NK-92 (cell line): ENCODE measurements around the gene SMG5.

ENCODE experiments used
- DNase-seq: peaks from one replicate; lab custom pipeline; 2025; ENCODE audit not compliant: unreplicated experiment; lab: John Stamatoyannopoulos, UW

The SMG5 gene

DNA sequence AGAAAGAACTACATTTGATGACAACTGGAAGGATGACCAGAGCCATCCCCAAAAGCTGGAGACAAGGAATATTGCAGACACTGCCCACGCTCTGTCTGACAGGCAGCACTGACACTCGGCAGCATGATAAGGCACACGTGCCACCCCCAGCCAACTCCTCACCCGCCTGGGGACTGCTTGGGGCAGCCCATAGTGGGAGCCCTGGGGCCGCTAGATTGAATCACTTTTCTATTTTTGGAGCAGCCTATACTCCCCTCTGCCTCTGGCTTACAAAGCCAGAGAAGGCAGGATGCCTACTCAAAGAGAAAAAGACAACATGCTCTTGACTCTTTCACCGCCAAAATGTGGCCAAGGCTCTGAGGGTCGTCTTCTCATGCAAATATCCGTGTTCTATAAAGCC, 1.3 kb downstream of the SMG5 start:
- DNase-seq: no peak

GRCh38 chr1:156279837-156280236, 2.8 kb downstream of the SMG5 start:
- no peak for DNase-seq

- no peak for DNase-seq
These were observed 5.7 kb downstream of the SMG5 start for GRCh38 chr1:156276966-156277381.

DNA sequence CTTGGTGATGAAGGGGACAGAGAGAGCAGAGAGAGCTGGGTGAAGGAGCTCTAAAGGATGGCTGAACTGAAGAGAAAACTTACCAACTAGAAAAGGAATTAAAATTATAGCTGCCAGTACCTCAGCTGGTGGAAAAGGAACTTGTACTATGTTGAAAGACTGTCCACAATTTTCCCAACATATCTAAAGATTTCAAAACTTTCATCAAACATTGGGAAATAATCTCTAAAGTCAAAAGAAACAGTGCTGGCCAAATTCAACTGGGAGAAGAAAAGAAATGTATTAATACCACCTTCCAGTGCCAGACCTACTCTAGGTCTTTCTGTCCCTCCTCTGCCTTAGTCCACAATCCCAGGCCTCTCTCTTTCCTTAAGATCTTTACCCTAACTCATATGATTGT, 6.1 kb downstream of the SMG5 start:
- no peak for DNase-seq

DNA sequence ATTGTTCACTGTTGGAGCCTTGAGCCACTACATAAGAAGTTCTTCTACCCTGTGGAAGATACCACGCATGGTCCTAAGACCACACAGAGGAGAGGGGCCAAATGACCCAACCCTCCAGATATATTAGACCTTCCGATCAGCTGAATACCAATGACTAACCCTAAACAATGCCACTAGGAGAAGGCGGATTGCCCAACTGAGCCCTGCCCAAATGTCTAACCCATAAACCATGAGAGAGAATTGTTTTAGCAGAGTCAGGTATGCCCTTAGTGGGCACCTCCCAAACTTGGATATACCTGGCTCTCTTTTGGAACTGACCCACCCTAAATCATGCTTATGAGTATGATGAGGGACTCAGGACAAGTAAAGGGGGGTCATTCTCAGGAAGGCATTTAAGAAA, 12.3 kb downstream of the SMG5 start:
- DNase-seq: no peak

- DNase-seq: no peak
These were observed 14.3 kb downstream of the SMG5 start for GRCh38 chr1:156268336-156268735.

DNA sequence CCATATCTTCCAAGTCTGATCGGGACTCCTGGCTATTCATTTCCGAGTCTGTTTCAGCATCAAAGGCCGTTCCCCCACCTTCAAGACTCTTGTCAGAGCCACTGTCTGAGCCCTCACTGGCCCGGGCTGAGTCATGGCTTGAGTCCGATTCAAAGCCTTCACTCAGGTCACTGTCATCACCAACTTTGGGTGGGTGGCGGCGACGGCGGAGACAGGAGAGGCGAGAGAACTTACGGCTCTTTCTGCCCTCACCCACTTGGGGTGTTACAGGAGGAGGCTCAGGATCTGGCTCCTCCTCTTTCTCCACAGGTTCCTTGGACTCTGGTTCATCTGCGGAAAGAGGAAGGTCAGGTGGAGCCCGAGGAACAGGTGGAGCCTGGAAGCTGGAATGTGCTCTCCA, 16.6 kb downstream of the SMG5 start:
- no peak for DNase-seq

- no peak for DNase-seq
These were observed 19.4 kb downstream of the SMG5 start for GRCh38 chr1:156263288-156263655.

- DNase-seq: no peak
These were observed 20.0 kb downstream of the SMG5 start for GRCh38 chr1:156262461-156263287.

GRCh38 chr1:156260896-156261295, 21.7 kb downstream of the SMG5 start:
- DNase-seq: no peak

DNA sequence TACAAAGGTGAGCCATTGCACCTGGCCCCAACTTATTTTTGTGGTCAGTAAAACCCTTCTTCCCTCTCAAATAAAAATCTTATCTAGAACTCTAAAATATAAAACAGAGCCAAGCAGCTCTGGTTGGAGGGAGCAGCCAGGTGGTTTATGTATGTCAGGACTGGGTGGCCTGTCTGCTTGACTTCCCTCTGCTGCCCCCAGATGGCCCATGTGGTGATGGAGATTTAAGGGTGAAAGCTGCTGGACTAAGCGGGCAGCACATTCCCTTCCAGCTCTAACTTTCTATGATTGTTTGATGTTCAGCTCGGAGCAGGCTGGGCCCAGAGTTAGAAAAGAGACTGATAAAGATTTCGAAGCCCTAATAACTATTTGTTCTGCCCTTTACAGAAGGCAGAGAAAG, 22.8 kb downstream of the SMG5 start:
- DNase-seq: no peak

DNA sequence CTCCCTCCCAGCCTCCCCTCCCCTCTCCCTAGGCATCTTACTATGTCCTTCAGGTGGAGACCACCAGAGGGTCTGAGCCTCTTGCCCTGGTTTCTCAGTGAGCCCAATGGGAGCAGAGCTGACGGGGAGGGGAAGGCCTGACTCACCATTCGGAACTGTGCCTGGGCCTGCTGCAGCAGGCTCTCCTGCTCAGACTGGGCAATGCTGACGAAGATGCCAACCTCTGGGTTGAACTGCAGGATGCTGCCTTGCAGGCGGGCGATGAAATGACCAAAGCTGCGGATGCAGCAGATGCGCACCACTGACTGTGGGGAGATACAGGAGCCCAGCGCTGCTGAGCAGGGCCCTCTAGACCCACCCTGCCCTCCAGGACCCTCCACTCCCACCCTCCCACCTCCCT, 23.8 kb downstream of the SMG5 start:
- DNase-seq: no peak

GRCh38 chr1:156257711-156258110, 24.9 kb downstream of the SMG5 start:
- no peak for DNase-seq

- DNase-seq: no peak
These were observed 29.0 kb downstream of the SMG5 start for GRCh38 chr1:156253634-156254033.

DNA sequence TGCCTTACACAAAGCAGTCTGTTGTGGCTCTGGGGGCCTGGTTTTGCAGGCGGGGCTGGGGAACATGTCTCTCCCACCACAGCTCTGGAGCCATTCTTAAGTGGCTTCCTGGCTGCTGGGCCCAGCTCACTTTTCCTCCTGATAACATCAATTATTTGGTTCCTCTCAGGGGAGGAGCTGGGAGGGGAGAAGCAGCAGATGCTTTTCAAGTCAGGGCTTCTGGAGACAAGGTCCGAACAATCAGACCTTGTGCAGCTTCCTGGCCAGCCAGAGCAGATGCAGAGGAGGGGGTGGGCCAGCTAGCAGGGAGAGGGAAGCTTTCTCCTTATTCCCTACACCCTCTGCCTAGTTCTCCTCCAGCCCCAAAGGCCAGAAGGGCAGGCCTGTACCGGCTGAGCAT, 31.1 kb downstream of the SMG5 start:
- no peak for DNase-seq

GRCh38 chr1:156249593-156249992, 33.0 kb downstream of the SMG5 start:
- no peak for DNase-seq

DNA sequence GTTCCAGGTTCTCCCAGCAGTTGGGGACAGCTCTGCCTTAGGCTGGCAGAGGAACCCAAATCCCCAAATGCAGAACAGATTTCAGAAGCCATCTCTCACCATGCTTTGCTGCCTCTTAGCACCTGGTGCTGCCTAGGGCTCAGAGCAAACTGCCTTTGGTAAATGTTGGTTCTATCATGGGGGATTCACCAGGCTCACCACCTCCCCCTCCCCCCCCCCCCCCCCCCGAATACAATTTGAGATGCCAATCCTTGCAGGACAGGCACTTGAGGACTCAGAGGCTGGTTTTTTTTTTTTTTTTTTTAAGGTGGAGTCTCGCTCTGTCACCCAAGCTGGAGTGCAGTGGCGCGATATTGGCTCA, 34.3 kb downstream of the SMG5 start:
- no peak for DNase-seq

DNA sequence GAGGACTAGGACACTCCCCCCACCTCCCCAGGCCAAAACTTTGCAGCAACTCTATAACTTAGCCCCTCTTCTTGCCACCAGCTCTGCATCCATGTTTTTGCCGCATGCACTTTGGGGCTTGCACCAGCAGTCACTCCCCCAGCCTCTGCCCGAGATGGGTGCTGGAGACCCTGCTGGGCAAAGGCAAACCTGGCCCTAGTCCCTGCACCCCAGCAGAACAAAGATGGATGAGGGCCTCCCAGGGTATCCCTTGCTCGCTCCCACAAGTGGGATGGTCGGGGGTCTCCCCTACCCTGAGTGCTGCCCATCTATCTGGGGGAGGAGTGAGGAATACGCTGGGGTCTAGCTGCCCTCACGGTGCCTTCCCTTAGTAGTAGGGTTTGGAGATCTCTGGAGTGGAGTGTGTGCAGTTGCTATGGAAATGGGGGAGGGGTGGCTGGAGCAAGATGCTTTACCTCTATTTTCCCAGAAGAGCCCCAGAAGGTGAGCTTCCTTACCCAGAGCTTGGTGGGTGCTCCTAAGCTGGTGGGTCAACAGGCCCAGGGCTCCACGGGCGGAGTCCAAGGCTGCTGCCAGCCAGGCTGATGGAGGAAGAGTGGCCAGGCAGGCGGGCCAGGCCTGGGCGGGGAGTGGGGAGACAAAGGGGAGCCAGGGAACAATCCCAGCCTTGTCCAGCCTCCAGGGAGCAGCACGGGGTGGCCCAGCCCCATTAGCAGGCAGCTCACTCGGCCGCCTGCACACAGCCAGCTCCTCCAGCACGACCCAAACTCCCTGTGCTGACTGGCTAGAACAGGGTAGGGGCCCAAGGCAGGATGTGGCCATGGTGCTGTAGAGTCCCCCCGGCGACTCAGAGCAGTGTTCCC, 34.9 kb downstream of the SMG5 start, which contains the start of gene PAQR6:
Gene PAQR6 (minus strand): TSS at position 597 of the 863 bp plus-strand sequence. CDS start 1,325 bp downstream, outside the sequence.
- no peak for DNase-seq

DNA sequence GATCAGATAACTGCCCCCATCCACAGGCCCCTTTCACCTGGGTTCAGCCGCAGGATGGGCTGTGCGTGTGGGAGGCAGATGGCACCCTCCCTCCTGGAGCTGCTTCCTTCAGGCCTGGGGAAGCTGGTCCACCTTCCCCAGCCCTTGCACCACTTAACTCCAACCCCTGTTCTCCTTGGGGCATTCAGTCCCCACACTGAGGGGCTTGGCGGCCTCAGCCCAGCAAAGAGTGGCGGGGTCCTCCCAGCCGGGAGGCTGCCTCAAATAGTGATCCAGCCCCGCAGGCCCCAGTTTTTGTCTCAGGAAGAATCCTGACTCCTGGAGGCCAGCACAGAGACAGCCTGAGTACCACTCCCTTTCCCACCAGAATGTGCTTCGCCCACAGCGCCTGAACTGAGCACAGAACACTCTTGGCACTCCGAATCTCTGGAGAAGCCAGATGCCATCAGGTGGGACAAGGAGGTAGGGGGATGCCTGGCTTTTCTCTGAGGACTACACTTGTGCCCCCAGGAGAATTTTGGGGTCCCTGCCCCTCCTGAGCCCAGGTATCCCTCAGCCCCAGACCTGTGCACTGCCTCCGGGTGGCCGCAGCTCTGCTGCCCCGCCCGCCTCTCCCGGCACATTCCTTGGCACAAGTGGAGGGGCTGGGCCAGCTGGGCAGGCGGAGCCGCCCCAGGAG, 35.7 kb downstream of the SMG5 start:
- DNase-seq: no peak

DNA sequence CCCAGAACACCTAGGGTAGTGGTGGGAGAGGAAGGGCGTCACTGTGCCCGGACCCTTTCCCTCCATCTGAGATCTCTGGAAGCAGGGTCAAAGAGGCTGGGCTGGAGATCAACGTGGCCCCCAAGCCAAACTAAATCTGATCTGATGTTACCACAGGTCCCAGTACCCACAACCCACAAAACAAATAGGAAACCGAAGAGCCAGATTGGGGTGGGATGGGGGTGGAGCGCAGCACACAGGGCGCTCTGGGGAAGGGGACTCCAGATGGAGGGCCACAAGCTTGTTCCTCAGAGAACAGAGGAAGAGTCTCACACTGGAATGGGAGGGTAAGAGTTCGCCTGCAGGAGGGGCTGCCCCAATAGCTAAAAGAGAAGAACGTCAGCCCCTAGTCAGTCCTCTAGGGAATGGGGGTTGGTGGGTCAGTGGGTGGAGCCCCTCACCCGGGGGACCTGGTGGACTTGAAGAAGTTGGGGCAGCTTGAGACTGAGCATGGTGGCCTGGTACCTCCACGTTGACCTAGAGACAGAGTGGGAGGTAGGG, 36.3 kb downstream of the SMG5 start:
- DNase-seq: no peak

- no peak for DNase-seq
These were observed 37.0 kb downstream of the SMG5 start for GRCh38 chr1:156245451-156246232.
